EL (cell line): Measurements from ENCODE around the gene GDF10.

Experiments used
- DNase-seq: peaks from one replicate; pipeline ENCODE4 v3.0.0-alpha.2; 2016

GDF10 gene

DNA sequence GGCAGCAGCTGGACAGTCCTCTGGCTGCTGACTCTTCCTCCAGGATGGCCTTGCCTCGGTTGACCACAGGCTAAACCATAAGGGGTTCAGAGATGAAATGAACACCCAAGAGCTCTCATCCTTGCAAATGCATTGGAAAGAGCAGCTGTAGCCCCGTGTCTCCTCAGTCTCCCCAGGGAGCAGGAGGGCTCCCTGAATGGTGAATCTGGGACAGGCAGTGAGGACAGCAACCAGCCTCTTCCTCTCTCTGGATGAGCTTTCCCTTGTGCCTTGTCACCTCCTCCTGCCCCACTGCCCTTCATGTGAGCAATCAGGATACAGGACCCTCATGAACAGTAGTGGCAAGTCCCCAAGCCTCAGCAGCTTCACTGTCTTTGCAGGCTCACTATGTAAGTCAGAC, 23.9 kb upstream of the GDF10 start:
- DNase-seq, result no peak

DNA sequence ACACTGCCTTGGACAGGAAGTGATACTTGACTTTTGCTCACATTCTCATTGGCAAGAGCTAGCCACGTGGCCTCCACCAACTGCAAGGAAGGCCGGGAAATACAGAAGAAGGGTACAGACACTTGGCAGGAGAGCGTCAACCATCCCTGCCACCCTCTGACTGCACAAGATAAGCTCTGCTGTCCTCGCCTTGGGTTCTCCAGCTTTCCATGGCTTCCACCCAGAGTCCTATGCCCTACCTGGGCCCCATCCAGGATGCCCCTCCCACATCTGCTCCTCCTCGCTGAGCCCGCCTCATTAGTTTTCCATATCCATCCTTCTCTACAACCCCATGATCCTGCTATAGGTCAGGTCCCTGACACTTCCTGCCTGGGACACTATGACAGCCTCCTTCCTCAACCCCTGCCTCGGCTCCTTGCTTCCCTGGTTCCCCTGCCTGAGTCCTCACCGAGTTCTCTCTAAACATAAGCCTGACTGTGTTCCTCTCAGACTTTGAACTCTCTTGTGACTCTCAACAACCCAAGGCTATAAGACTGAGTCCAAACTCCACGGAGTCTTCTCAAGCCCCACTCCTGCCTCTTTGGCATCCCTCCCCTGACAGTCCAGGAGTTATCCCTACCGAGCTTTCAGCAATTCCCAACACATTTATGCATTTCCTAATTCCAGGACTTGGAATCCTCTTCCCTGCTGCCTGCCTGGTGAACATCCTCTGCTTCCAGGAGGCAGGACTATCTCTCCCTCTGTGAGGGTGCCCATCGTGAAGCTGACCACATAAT, 23.2 kb upstream of the GDF10 start:
- no peak for DNase-seq

DNA sequence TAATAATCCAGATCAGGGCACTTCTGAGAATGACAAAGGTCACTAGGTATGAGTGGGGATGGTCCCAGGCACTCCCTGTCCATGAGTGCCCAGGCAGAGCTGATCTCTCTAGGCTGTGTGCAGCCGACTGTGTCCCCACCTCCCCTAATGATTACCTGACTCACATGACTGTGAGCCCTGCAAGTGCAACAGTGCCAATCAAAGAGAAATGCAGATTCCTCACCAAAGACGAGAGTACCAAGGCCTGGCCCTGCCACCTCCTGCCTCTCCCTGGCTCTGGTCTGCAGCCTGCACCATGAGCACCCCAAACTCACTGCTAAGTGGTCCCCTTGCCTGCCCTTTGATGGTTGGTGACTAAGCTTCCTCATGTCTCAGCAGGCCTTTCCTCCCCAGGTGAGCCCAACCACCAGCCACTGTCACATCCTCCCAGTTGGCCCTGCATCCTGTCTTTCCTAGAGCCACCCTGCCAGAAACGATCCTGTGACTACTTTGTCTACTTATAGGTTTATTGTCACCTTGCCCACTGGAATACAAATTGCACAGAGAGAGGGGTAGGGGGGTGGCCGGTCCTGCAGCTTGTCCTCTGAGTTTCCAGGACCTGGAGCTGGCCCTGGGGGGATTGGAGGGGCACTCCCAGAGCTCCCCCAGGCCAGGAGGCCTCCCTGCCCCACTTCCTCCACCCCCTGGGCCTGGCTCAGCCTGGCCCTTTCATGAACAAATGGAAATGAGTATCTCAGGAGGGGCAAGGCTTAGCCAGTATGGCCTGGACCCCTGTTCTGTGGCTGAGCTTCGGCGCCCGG, 22.4 kb upstream of the GDF10 start:
- DNase-seq, result no peak

DNA sequence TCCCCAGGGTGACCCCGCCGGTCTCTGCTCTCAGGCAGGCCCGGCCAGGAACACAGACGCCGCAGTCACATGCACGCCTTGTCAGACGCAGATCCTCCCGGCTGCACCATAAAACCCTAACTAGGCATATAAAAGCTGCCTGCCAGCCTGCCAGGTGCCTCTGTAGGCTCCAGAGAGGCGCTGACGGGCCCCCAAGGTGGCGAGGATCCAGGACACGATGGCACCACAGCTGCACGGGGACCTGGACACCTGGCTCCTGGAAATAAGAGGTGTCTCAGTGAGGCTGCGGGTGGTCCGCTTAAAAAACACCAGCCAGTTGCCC, 21.9 kb upstream of the GDF10 start:
- no peak for DNase-seq

DNA sequence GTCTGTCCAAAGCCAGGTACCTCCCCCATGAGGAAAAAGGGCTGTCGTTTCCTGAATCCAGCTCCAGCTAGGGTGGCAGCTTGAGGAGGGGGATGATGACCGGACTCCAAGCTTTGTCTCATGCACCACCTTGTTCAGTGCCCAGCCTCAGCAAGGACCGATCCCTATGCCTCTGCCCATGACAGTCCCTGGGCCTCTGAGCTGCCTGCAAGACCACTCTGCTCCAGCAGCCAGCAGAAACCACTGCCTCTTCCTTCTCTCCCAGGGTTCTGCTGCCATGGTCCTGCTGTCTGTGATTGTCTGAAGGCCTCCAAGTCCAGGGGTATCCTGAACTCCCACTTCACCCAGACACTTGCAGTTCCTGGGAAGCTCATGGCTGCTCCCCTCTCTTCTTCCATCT, 21.3 kb upstream of the GDF10 start:
- no peak for DNase-seq

DNA sequence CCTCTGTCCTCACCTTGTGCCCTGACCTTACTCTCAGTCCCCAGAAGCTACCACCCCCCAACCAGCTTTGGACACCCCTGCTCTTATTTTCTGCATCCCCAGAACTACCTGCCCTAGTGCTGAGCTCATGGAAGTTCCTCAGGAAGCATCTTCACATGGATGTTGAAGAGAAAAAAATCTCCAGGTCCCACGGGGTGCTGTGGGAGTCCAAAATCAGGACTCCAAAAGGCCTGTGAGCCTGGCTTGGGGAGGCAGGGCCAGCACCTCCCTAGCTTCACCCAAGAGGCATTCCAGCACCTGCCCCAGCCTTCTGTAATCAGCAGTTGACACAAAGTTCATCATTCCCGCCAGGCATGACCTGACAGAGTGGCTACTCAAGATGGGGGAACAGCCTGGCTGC, 20.7 kb upstream of the GDF10 start:
- no peak for DNase-seq

DNA sequence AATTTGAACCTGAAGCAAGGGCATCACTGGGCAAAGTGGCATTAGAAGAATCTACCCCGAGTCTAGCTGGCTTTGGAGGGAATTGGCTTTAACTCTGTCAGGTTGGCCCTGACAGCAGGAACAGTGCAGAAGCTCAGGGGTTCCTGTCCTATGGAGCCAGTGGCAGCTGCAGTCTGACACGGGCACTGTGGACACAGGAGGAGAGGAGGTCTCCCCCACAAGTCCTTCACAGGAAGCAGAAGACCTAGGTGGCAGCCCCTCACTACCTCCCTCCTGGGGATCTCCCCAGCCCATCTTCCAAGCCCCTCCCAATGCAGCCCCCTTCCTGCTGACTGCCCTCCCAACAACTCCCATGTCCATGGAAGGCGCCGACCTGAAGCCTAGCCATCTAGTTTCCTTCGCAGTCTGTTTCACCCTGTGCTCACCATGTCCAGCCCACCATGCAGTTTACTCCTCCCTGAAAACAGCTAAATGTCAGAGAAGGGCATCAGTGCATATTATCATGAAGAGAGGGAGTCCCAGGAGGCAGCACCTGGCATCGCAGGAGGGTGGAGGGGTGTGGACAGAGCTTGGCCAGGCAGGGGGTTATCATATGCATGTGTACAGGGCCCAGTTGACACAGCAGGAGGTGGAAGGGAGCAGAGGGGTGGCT, 17.9 kb upstream of the GDF10 start:
- no peak for DNase-seq

DNA sequence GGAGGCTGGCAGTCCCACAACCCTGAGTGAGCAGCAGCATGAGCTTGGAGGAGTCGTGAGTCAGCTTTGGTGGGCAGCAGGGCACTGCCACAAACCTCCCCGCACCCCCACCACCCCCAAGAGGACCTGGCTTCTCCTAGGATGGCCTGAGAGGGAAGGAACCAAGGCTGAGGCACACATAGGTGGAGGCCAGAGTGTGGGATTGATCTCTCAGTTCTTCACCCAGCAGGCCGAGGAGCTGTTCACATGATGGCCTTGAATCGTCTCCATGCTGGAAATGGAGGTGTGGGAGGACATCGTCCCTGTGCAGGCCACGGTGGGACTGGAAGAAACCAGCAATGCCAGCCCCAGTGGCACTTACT, 17.4 kb upstream of the GDF10 start:
- no peak for DNase-seq

DNA sequence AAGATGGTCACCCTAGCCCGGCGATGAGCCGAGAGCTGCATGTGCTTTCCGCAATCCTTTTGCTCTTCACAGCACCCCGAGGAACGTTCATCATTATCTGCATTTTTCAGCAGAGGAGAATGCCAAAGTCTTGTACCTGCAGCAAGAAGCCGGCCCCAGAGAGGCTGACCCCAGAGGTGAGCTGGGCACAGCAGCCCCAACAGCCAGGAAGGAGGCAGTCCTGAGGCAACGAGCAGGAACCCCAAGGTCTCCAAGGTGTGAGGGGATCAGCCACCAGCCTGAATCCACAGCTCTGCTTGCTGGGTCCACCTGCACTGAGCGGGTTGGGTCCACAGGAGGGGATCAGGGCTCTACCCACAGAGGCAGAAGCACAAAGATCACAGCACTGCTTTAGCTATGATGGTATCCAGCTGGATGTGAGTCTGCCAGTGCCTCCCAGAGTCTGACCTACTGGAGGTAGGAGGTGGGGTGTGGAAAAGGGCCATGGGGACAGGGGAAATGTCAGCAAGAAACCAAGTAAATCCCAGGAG, 16.8 kb upstream of the GDF10 start:
- DNase-seq, result no peak

DNA sequence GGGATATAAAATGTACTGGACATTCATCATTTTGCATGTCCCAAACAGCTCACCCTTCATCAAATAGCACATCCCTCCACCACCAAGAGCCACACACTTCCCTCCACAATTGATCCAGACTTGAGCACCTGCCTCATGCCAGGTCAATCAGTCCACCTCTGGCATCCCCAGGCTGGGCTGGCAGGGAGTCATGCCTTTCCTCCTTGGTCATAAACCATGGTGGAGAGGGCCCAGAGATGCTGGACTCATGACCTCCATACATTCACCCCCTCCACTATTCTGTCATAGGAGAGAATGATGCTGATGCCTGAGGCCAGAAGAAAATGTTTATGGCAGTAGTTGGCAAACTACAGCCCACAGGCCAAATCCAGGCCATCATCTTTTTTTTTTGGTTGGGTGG, 16.1 kb upstream of the GDF10 start:
- DNase-seq, result no peak

DNA sequence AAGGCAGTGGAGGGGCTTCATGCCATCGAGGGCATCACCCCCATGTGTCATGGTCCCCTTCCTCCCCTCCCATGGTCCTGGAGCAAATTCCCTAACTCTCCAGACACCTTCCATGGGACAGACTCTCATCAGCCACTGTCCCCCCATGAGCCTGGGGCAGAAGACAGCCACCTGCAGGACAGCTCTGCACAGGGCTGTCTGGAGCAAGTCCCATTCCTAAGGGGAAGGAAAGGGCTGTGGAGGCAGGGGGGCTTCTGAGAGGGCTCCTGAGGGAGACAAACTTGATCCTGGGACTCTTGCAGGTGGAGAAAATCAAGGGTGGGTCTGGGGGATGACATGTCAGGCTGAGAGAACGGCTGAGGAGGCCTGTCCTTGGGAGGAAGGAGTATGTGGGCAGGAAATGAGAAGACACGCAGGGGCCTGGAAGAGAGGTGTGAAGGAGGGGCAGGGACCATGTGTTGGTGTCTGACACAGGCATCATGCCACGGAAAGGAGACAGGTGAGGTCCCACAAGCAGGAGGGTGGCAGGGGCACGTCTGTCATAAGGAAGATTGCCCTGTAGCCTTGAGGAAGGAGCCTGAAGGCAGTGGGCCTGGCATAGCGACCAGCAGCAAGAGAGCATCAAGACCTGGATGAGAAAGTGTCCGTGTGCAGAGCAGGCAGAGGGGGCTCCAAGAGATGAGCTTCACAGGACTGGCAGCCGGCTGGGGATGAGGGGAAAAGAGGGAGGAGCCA, 14.4 kb upstream of the GDF10 start:
- DNase-seq, result no peak

DNA sequence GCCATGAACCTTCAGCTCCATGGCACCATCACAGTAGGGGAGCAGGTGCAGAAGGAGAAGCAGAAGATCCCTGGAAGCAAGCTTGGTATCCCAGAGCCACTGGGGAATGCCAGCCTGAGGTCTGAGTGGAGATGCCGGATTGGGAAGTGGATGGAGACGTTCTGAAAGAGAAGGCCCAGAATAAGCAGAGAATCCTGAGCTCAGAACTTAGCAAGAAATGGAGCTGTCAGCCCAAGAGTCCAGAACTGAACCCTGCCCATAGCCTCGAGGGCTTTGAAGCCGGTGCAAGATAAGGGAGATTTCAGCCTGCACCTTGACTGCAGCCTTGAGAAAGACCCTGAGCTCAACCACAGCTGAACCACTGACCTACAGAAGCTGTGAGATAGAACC, 13.9 kb upstream of the GDF10 start:
- no peak for DNase-seq

DNA sequence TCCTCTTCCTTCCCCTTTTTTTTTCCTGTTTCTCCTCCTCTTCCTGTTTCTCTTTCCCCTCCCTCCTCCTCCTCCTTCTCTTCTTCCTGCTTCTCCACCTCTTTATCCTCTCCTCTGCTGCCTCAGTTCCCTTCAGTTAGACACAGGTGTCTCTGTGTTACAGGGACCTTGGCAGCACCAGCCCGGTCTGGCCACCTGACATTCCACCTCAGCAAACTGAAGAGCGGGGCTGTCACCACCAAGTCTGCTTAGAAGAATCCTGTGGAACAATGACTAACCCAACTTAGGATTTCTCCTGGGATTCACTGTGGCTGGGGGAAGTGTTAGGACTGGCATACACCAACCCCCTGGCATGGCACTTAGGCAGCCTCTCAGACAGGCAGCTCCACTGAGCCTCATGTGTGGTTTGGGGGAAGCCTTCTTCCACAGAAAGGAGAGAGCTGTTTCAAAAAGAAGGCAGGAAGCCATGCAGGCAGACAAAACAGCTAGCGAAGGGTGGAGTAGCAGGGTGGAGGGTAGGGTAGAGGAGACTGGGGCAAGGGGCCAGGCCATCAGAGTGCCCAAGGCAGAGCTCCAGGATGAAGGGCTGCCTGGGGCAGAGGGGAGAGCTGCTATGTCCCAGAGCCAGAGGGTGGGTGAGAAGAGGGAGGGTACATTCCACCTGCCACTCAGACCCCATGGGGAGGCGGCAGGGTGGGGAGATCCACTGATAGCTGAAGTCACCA, 13.2 kb upstream of the GDF10 start:
- no peak for DNase-seq

DNA sequence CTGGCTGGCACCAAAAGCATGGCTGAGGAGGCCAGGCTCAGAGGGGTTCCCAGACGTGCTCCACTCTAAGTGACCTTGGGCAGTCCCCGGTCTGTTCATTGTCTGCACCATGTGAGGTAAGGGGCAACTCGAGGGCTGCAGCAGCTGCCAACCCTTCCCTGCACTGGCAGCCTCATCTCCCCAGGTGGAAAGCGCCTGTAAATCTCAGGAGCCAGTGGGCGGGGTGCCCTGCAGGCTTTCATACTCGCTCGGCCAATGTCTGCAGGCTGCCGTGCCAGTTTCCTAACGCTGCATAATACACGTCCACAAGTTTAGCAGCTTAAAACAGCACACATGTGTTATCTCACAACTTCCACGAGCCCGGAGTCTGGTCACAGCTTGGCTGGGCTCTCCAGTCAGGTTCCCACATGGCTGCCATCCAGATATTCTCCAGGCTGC, 12.6 kb upstream of the GDF10 start:
- DNase-seq, result no peak

DNA sequence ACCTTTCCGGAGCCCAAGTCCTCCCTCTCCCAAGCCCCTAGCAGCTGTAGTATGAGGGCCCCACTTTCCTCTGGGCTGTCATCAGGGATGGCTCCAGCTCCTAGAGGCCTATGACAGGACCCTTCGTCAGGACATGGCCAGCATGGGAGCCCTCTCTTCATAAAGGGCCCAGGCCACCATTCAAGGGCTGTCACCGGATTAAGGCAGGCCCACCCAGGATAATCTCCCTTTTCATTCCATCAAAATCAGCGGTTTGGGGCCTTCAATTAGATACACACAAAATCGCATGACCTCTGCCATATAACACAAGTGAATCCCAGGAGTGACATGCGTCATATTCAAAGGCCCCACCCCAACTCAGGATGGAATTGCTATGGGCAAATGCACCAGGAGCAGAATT, 12.2 kb upstream of the GDF10 start:
- no peak for DNase-seq

DNA sequence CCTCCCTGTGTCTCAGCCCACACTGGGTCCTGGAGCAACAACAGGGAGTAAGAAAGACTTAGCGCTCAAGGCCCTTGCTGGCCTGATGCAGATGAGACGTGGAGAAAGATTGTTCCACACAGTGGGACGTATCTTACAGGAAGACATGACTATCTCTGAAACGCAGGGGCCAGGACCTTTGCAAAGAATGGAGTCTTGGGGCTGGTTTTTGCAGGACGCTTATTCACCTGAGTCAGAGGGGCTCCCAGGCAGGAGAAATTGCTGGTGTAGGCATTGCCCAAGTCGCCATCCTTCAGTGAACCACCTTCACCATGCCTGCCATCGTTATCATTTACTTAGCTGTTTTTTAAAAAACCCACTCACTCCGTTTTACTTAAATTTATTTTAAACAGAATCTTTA, 11.8 kb upstream of the GDF10 start:
- no peak for DNase-seq

DNA sequence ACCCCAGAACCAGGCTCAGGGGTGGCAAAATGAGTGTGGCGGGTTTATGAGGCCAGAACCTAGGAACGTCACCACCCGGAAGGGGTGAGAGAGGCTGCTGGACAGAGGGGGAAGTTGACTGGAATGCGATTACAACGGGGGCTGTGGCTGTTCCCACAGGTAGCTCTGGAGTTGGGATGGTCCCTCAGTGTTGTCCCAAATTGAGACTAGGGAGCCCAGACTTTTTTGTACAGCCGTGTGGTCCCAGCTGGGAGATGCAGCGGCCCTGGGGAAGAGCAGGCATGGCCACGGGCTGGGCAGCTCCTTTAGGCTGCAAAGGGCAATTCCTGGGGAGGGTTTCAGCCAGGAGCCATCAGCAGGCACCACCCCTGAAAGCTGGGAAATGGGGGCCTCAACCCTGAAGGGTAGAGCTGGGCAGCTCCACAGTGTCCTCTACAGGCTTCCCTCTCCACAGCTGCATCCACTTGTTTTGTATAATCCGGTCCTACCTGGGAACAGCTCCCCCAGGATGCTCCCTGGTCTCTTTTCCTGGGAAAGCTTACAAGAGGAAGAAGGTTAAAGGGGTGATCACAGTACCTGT, 11.0 kb upstream of the GDF10 start:
- DNase-seq, result no peak

DNA sequence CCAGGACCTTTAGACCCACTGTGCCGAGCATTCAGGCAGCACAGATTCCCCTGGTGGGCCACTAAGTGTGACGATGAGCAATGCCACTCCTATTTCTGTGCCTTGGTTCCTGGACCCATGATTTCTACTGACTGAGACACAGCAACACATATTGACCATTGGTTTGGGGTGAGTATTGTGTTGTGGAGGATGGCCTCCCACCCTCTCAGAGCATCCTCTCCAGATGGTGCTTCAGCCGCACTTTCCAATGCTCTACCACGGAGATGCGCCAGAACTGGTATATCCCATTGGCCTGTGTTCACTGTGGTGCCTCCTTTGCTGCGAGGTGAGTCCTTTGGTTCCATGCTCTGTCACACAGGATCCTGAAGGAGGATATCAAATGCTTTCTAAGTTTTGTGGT, 10.1 kb upstream of the GDF10 start:
- no peak for DNase-seq

DNA sequence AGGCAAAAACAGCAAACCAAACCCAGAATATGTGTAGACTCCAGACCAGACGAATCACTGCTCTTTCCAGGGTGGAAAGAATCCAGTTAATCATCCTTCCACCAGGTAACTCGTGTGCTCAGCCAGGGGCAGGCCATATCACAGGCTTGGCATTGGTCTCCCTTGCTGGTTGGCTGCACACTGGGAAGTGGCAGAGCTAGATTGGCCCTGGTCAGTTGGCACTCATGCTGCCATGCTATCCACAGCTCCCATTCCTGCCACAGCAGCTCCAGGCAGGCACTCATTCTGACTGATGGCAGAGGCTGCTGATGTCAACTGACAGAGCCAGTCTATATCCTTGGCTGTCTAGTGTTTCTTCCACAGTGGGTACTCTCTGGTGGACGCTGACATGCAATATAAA, 9.7 kb upstream of the GDF10 start:
- DNase-seq, result no peak

DNA sequence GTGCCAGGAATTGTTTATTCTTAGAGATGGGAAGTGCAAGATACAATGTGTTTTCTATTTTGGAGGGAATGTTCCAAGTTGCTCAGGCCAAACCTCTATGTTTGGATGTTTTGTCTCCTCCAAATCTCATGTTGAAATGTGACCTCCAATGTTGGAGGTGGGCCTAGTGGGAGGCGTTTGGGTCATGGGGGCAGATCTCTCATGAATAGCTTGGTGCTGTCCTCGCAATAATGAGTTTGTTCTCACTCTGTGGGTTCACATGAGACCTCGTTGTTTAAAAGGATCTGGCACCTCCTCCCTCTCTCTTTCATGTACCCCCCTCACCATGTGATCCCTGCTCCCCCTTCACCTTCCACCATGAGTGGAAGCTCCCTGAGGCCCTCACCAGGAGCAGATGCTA, 8.3 kb upstream of the GDF10 start:
- no peak for DNase-seq

DNA sequence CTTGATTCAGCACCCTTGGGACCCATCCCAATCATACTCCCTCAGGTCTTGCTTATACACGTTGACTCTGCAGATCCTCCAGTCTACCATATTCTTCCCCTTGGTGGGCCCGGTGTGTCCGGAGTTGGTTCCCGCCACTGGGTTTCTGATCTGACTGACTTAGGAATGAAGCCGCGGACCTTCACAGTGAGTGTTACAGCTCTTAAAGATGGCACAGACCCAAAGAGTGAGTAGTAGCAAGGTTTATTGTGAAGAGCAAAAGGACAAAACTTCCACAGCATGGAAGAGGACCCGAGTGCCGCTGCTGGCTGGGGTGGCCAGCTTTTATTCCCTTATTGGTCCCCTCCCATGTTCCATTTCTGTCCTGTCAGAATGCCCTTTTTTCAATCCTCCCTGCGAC, 5.9 kb upstream of the GDF10 start:
- DNase-seq, result no peak

DNA sequence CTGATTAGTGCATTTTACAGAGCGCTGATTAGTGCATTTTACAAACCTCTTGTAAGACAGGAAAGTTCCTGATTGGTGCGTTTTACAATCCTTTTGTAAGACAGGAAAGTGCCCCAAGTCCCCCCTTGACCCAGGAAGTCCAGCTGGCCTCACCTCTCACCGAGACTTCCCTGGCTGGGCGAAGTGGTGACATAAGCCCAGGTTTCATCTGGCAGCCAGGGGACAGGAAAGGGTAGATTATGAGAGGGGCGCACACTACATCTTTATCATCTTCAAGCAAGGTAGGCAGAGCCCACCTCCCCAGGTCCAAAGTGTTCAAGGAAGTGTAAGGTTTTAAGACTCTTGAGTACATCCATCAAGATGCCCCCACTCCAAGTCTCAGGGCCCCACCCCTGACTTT, 5.5 kb upstream of the GDF10 start:
- no peak for DNase-seq
